ENCODE measurements around the gene MXD1. TPM values are rescaled to one million over a fixed set of nuclear protein-coding genes. Genes with fewer than 3 reads are reported as not detected.

MXD1 gene
- total and polyA plus RNA-seq, 2 experiments from 2014 or later = 1.8 to 3.9 TPM

- Mint-ChIP-seq H3K4me3 (no peak overlapping the region), H3K9me3 (no peaks in the 10 kb centered on the region), H3K27me3 (ENCODE audit: insufficient read depth, low read depth, poor library complexity) (peaks cover 5% of the 10 kb centered on the region), H3K4me1 (peaks cover 6% of the 10 kb centered on the region; the same call in 2 of the 3 replicates), H3K36me3 (ENCODE audit: low read depth) (no peaks in the 10 kb centered on the region), H3K27ac (no peak overlapping the region)
- H4K20me1 ChIP-seq (replicated peaks; ENCODE audit: insufficient read depth) = no peaks in the 10 kb centered on the region; the same call in 1 of the 2 replicates
- no peak for DNase-seq (ENCODE audit: low spot score)
- no peak overlapping the region for H3K4me2 ChIP-seq
- no peak for ATAC-seq
- no peaks in the 10 kb centered on the region for H3K79me2 ChIP-seq (replicated peaks; ENCODE audit: insufficient read depth)
- H3K27me3 ChIP-seq (ENCODE audit: insufficient read depth) = no peaks in the 10 kb centered on the region
- H3K36me3 ChIP-seq (ENCODE audit: insufficient read depth) = no peaks in the 10 kb centered on the region
- H3K9me2 ChIP-seq (ENCODE audit: insufficient read depth) = no peaks in the 10 kb centered on the region
- H3K27ac ChIP-seq (ENCODE audit: low read depth) = no peak overlapping the region
- TF ChIP-seq ETS1 (IDR thresholded peaks at IDR 0.05) = no peak
- no peak overlapping the region for H3K4me3 ChIP-seq
- no peak overlapping the region for H2AFZ ChIP-seq
- no peaks in the 10 kb centered on the region for H3K4me1 ChIP-seq (ENCODE audit: insufficient read depth)
- 0 out of 2 replicates have a peak, but pooled peaks cover 3% of the 10 kb centered on the region for H3F3A ChIP-seq (replicated peaks; ENCODE audit: low read depth)
Measured at GRCh38 chr2:69947325-69947931, 32.5 kb downstream of the MXD1 start.

- peak; percentile 85 for ATAC-seq
- no peak overlapping the region for H3K27ac Mint-ChIP-seq
- Histone ChIP-seq H4K20me1 (replicated peaks; ENCODE audit: insufficient read depth) (no peaks in the 10 kb centered on the region; the same call in 1 of the 2 replicates), H3K27me3 (ENCODE audit: insufficient read depth) (no peaks in the 10 kb centered on the region), H3K4me2 (no peak overlapping the region), H3F3A (replicated peaks; ENCODE audit: low read depth) (0 out of 2 replicates have a peak, but pooled peaks cover 3% of the 10 kb centered on the region), H3K79me2 (replicated peaks; ENCODE audit: insufficient read depth) (no peaks in the 10 kb centered on the region), H2AFZ (peak overlapping the region; percentile 38; the same call in 1 of the 2 replicates), H3K9me2 (ENCODE audit: insufficient read depth) (no peaks in the 10 kb centered on the region), H3K4me1 (ENCODE audit: insufficient read depth) (no peaks in the 10 kb centered on the region), H3K4me3 (no peak overlapping the region), H3K27ac (ENCODE audit: low read depth) (no peak overlapping the region), H3K36me3 (ENCODE audit: insufficient read depth) (no peaks in the 10 kb centered on the region)
- H3K27me3 Mint-ChIP-seq (ENCODE audit: insufficient read depth, low read depth, poor library complexity) = peaks cover 5% of the 10 kb centered on the region
- no peak overlapping the region for H3K4me3 Mint-ChIP-seq
- no peaks in the 10 kb centered on the region for H3K36me3 Mint-ChIP-seq (ENCODE audit: low read depth)
- peaks cover 3% of the 10 kb centered on the region; the same call in 2 of the 3 replicates for H3K4me1 Mint-ChIP-seq
- no peaks in the 10 kb centered on the region for H3K9me3 Mint-ChIP-seq
- peak; percentile 26 for DNase-seq (ENCODE audit: low spot score)
- TF ChIP-seq STAT1 (IDR thresholded peaks at IDR 0.05; ENCODE audit: unreplicated experiment) (no peak), POLR2AphosphoS5 (IDR thresholded peaks at IDR 0.05; ENCODE audit: low read depth) (no peak), ETS1 (IDR thresholded peaks at IDR 0.05) (no peak), ZNF331 (CRISPR knock-in tag; IDR thresholded peaks at IDR 0.05; ENCODE audit: low read depth) (no peak), NANOG (IDR thresholded peaks at IDR 0.05; ENCODE audit: borderline replicate concordance) (no peak), CREB1 (CRISPR knock-in tag; IDR thresholded peaks at IDR 0.05; ENCODE audit: low read depth) (no peak), REST (IDR thresholded peaks at IDR 0.05; ENCODE audit: unreplicated experiment) (no peak), EZH2phosphoT487 (IDR thresholded peaks at IDR 0.05; ENCODE audit: unreplicated experiment) (no peak)
Measured at GRCh38 chr2:69948032-69948962, 33.4 kb downstream of the MXD1 start.

Measured in GM23338 (cell line).